HG03103 (cell line): Measurements from ENCODE around the gene PSMB7.

Source experiments
- ATAC-seq: cut with Tn5 transposase; IDR thresholded peaks from one replicate; pipeline ENCODE4 v1.9.1; 2021; ENCODE audit warnings: low read depth; ENCODE audit not compliant: unreplicated experiment

Gene PSMB7

GRCh38 chr9:124386201-124386600 lies 29.0 kb downstream of the PSMB7 start:
- ATAC-seq = no peak

GRCh38 chr9:124385623-124386022 lies 29.6 kb downstream of the PSMB7 start:
- ATAC-seq = no peak

GRCh38 chr9:124384846-124385245 lies 30.4 kb downstream of the PSMB7 start:
- ATAC-seq = no peak

- no peak for ATAC-seq
These were observed 31.0 kb downstream of the PSMB7 start for GRCh38 chr9:124384210-124384609.

GRCh38 chr9:124381170-124381945 lies 33.9 kb downstream of the PSMB7 start:
- no peak for ATAC-seq

GRCh38 chr9:124377551-124378406 lies 37.5 kb downstream of the PSMB7 start:
- no peak for ATAC-seq

- ATAC-seq = no peak
These were observed 38.9 kb downstream of the PSMB7 start for GRCh38 chr9:124376329-124376728.

- ATAC-seq = no peak
These were observed 39.5 kb downstream of the PSMB7 start for GRCh38 chr9:124375726-124376125.

- ATAC-seq = no peak
These were observed 41.4 kb downstream of the PSMB7 start for GRCh38 chr9:124373851-124374250.

- no peak for ATAC-seq
These were observed 41.9 kb downstream of the PSMB7 start for GRCh38 chr9:124373386-124373785.

GRCh38 chr9:124372038-124372437 lies 43.2 kb downstream of the PSMB7 start:
- no peak for ATAC-seq

GRCh38 chr9:124370896-124371582 lies 44.2 kb downstream of the PSMB7 start:
- ATAC-seq = no peak

- no peak for ATAC-seq
These were observed 45.9 kb downstream of the PSMB7 start for GRCh38 chr9:124369231-124369797.

GRCh38 chr9:124368692-124369091 lies 46.5 kb downstream of the PSMB7 start:
- ATAC-seq = no peak

GRCh38 chr9:124366476-124367220 lies 48.6 kb downstream of the PSMB7 start:
- no peak for ATAC-seq

GRCh38 chr9:124365036-124365435 lies 50.2 kb downstream of the PSMB7 start:
- no peak for ATAC-seq

GRCh38 chr9:124364141-124364540 lies 51.1 kb downstream of the PSMB7 start:
- ATAC-seq = no peak

- no peak for ATAC-seq
These were observed 51.7 kb downstream of the PSMB7 start for GRCh38 chr9:124363326-124364096.

- ATAC-seq = no peak
These were observed 54.1 kb downstream of the PSMB7 start for GRCh38 chr9:124361128-124361527.
